Activated naive CD8-positive, alpha-beta T cell treated with anti-CD3 and anti-CD28 coated beads for 36 hours (primary cell): ENCODE measurements around the gene CREB3L2. TPM values are rescaled to one million over a fixed set of nuclear protein-coding genes. Genes with fewer than 3 reads are reported as not detected.

ENCODE experiments used
- DNase-seq: peaks from one replicate; pipeline ENCODE4 v3.0.0; 2021
- H3K27ac Mint-ChIP-seq: one replicate; pipeline ENCODE4 v1.8.0; 2022; ENCODE audit warnings: mild to moderate bottlenecking, moderate library complexity, mixed read lengths
- H3K27me3 Mint-ChIP-seq: one replicate; pipeline ENCODE4 v1.8.0; 2022; ENCODE audit warnings: mild to moderate bottlenecking, mixed read lengths
- H3K36me3 Mint-ChIP-seq: one replicate; pipeline ENCODE4 v1.8.0; 2021; ENCODE audit warnings: mild to moderate bottlenecking, mixed read lengths
- H3K4me1 Mint-ChIP-seq: one replicate; pipeline ENCODE4 v1.8.0; 2021; ENCODE audit warnings: mixed read lengths
- H3K4me3 Mint-ChIP-seq: one replicate; pipeline ENCODE4 v1.8.0; 2022; ENCODE audit warnings: mild to moderate bottlenecking, moderate library complexity, mixed read lengths
- H3K9me3 Mint-ChIP-seq: one replicate; pipeline ENCODE4 v1.8.0; 2022; ENCODE audit warnings: mixed read lengths
- total RNA-seq, 2 experiments: library from RNA; stranded (reverse); gene quantifications; one replicate each; pipeline ENCODE4 v1.2.3, GENCODE V29; 2021

Gene CREB3L2
- total RNA-seq, 2 experiments from 2014 or later, result 20.4 to 21.8 TPM

GRCh38 chr7:137961200-137962177 is 40.4 kb downstream of the CREB3L2 start:
- no peak overlapping the region for H3K4me3 Mint-ChIP-seq
- no peak for DNase-seq
- H3K9me3 Mint-ChIP-seq, result no peaks in the 10 kb centered on the region
- H3K27ac Mint-ChIP-seq, result no peak overlapping the region
- peaks cover 18% of the 10 kb centered on the region for H3K36me3 Mint-ChIP-seq
- no peaks in the 10 kb centered on the region for H3K27me3 Mint-ChIP-seq
- H3K4me1 Mint-ChIP-seq, result peaks cover 13% of the 10 kb centered on the region

- no peak overlapping the region for H3K27ac Mint-ChIP-seq
- no peak for DNase-seq
- peaks cover 18% of the 10 kb centered on the region for H3K36me3 Mint-ChIP-seq
- peaks cover 6% of the 10 kb centered on the region for H3K4me1 Mint-ChIP-seq
- no peaks in the 10 kb centered on the region for H3K9me3 Mint-ChIP-seq
- no peak overlapping the region for H3K4me3 Mint-ChIP-seq
- no peaks in the 10 kb centered on the region for H3K27me3 Mint-ChIP-seq
Measured at GRCh38 chr7:137960020-137960419, 41.9 kb downstream of the CREB3L2 start.

- peaks cover 6% of the 10 kb centered on the region for H3K4me1 Mint-ChIP-seq
- H3K9me3 Mint-ChIP-seq, result no peaks in the 10 kb centered on the region
- no peak overlapping the region for H3K4me3 Mint-ChIP-seq
- no peak overlapping the region for H3K27ac Mint-ChIP-seq
- H3K27me3 Mint-ChIP-seq, result no peaks in the 10 kb centered on the region
- no peak for DNase-seq
- H3K36me3 Mint-ChIP-seq, result peaks cover 18% of the 10 kb centered on the region
Measured at GRCh38 chr7:137958470-137959431, 43.1 kb downstream of the CREB3L2 start.

GRCh38 chr7:137957887-137958286 is 44.0 kb downstream of the CREB3L2 start:
- Mint-ChIP-seq H3K27ac (no peak overlapping the region), H3K36me3 (peaks cover 19% of the 10 kb centered on the region), H3K9me3 (no peaks in the 10 kb centered on the region), H3K4me3 (no peak overlapping the region), H3K27me3 (no peaks in the 10 kb centered on the region), H3K4me1 (peaks cover 6% of the 10 kb centered on the region)
- DNase-seq, result no peak

- no peaks in the 10 kb centered on the region for H3K27me3 Mint-ChIP-seq
- peaks cover 13% of the 10 kb centered on the region for H3K36me3 Mint-ChIP-seq
- H3K9me3 Mint-ChIP-seq, result no peaks in the 10 kb centered on the region
- peaks cover 6% of the 10 kb centered on the region for H3K4me1 Mint-ChIP-seq
- no peak overlapping the region for H3K4me3 Mint-ChIP-seq
- no peak overlapping the region for H3K27ac Mint-ChIP-seq
- no peak for DNase-seq
Measured at GRCh38 chr7:137956591-137956990, 45.3 kb downstream of the CREB3L2 start.

- peaks cover 13% of the 10 kb centered on the region for H3K36me3 Mint-ChIP-seq
- no peaks in the 10 kb centered on the region for H3K27me3 Mint-ChIP-seq
- H3K4me1 Mint-ChIP-seq, result peaks cover 2% of the 10 kb centered on the region
- no peak overlapping the region for H3K27ac Mint-ChIP-seq
- no peaks in the 10 kb centered on the region for H3K9me3 Mint-ChIP-seq
- H3K4me3 Mint-ChIP-seq, result no peak overlapping the region
- no peak for DNase-seq
Measured at GRCh38 chr7:137956183-137956582, 45.7 kb downstream of the CREB3L2 start.

GRCh38 chr7:137954614-137955013 is 47.3 kb downstream of the CREB3L2 start:
- no peaks in the 10 kb centered on the region for H3K9me3 Mint-ChIP-seq
- H3K27ac Mint-ChIP-seq, result no peak overlapping the region
- H3K4me3 Mint-ChIP-seq, result no peak overlapping the region
- DNase-seq, result no peak
- no peaks in the 10 kb centered on the region for H3K27me3 Mint-ChIP-seq
- H3K36me3 Mint-ChIP-seq, result peaks cover 12% of the 10 kb centered on the region
- H3K4me1 Mint-ChIP-seq, result peaks cover 5% of the 10 kb centered on the region

GRCh38 chr7:137953665-137954470 is 48.0 kb downstream of the CREB3L2 start:
- H3K27me3 Mint-ChIP-seq, result no peaks in the 10 kb centered on the region
- H3K36me3 Mint-ChIP-seq, result peaks cover 12% of the 10 kb centered on the region
- DNase-seq, result no peak
- peaks cover 5% of the 10 kb centered on the region for H3K4me1 Mint-ChIP-seq
- H3K4me3 Mint-ChIP-seq, result no peak overlapping the region
- no peaks in the 10 kb centered on the region for H3K9me3 Mint-ChIP-seq
- H3K27ac Mint-ChIP-seq, result no peak overlapping the region

- no peak for DNase-seq
- Mint-ChIP-seq H3K36me3 (peaks cover 10% of the 10 kb centered on the region), H3K27ac (no peak overlapping the region), H3K9me3 (no peaks in the 10 kb centered on the region), H3K4me3 (no peak overlapping the region), H3K27me3 (no peaks in the 10 kb centered on the region), H3K4me1 (peaks cover 5% of the 10 kb centered on the region)
Measured at GRCh38 chr7:137953043-137953664, 48.7 kb downstream of the CREB3L2 start.

- Mint-ChIP-seq H3K27me3 (no peaks in the 10 kb centered on the region), H3K36me3 (peaks cover 9% of the 10 kb centered on the region), H3K4me1 (peaks cover 5% of the 10 kb centered on the region), H3K9me3 (no peaks in the 10 kb centered on the region), H3K27ac (no peak overlapping the region), H3K4me3 (no peak overlapping the region)
- no peak for DNase-seq
Measured at GRCh38 chr7:137952426-137952805, 49.5 kb downstream of the CREB3L2 start.

- no peak overlapping the region for H3K27ac Mint-ChIP-seq
- H3K27me3 Mint-ChIP-seq, result no peaks in the 10 kb centered on the region
- peaks cover 4% of the 10 kb centered on the region for H3K36me3 Mint-ChIP-seq
- DNase-seq, result no peak
- H3K4me1 Mint-ChIP-seq, result peaks cover 5% of the 10 kb centered on the region
- H3K9me3 Mint-ChIP-seq, result no peaks in the 10 kb centered on the region
- no peak overlapping the region for H3K4me3 Mint-ChIP-seq
Measured at GRCh38 chr7:137951700-137952425, 50.0 kb downstream of the CREB3L2 start.

GRCh38 chr7:137950967-137951366 is 50.9 kb downstream of the CREB3L2 start:
- H3K4me3 Mint-ChIP-seq, result no peak overlapping the region

GRCh38 chr7:137950263-137950621 is 51.6 kb downstream of the CREB3L2 start:
- Mint-ChIP-seq H3K36me3 (peaks cover 4% of the 10 kb centered on the region), H3K4me1 (peaks cover 5% of the 10 kb centered on the region), H3K9me3 (no peaks in the 10 kb centered on the region), H3K27me3 (no peaks in the 10 kb centered on the region), H3K27ac (no peak overlapping the region), H3K4me3 (no peak overlapping the region)
- DNase-seq, result no peak

More at GRCh38 chr7:137950967-137951366, 50.9 kb downstream of the CREB3L2 start:
- no peak for DNase-seq
- Mint-ChIP-seq H3K27me3 (no peaks in the 10 kb centered on the region), H3K4me1 (peaks cover 5% of the 10 kb centered on the region), H3K9me3 (no peaks in the 10 kb centered on the region), H3K27ac (no peak overlapping the region), H3K36me3 (peaks cover 4% of the 10 kb centered on the region)
